RWPE2 (cell line): Measurements from ENCODE around the gene TMEM128.
"Not testable (repeated sequence)": the region's sequence is repeated elsewhere in the genome, so short reads cannot be mapped to it uniquely, and the experiment has no call there.

Experiments
- ATAC-seq: fragments of 200-7000 bp; cut with Tn5 transposase; 3 replicates; pipeline ENCODE4 v1.9.1; 2021; ENCODE audit warnings: low read depth
- DNase-seq: peaks from one replicate; pipeline ENCODE4 v3.0.0-alpha.2; 2020; ENCODE audit warnings: low spot score
- H3K27ac ChIP-seq: fragments of 450-650 bp; 2 replicates; pipeline ENCODE4 v1.5.1; 2017; ENCODE audit warnings: mild to moderate bottlenecking; ENCODE audit not compliant: poor library complexity, severe bottlenecking
- H3K27me3 ChIP-seq: fragments of 250-450 bp; sonication (Bioruptor Pico); 2 replicates; pipeline ENCODE4 v1.5.1; 2021; ENCODE audit warnings: mild to moderate bottlenecking, moderate library complexity; ENCODE audit not compliant: insufficient read depth, poor library complexity, severe bottlenecking
- H3K36me3 ChIP-seq: fragments of 250-450 bp; sonication (Bioruptor Pico); 2 replicates; pipeline ENCODE4 v1.5.1; 2020; ENCODE audit warnings: low read depth, mild to moderate bottlenecking, moderate library complexity
- H3K4me1 ChIP-seq: fragments of 250-450 bp; sonication (Bioruptor Pico); 2 replicates; pipeline ENCODE4 v1.5.1; 2021; ENCODE audit warnings: mild to moderate bottlenecking, moderate library complexity; ENCODE audit not compliant: insufficient read depth, poor library complexity, severe bottlenecking
- H3K4me3 ChIP-seq: fragments of 250-450 bp; sonication (Bioruptor Pico); 2 replicates; pipeline ENCODE4 v1.5.1; 2021; ENCODE audit warnings: mild to moderate bottlenecking, moderate library complexity; ENCODE audit not compliant: severe bottlenecking
- H3K9me3 ChIP-seq: fragments of 250-450 bp; sonication (Bioruptor Pico); 2 replicates; pipeline ENCODE4 v1.5.1; 2021; ENCODE audit warnings: mild to moderate bottlenecking, moderate library complexity; ENCODE audit not compliant: severe bottlenecking
- CTCF ChIP-seq: fragments of 450-650 bp; IDR thresholded peaks from one replicate; pipeline ENCODE4 v1.5.1; 2017; ENCODE audit warnings: mild to moderate bottlenecking, moderate library complexity; ENCODE audit not compliant: poor library complexity, severe bottlenecking

Gene TMEM128

GRCh38 chr4:4269331-4269731, 21.3 kb upstream of the TMEM128 start:
- H3K4me1 ChIP-seq = peaks cover 7% of the 10 kb centered on the region
- H3K4me3 ChIP-seq = no peak overlapping the region
- no peak for DNase-seq
- peaks cover 54% of the 10 kb centered on the region for H3K36me3 ChIP-seq
- no peak for ATAC-seq
- no peak for TF ChIP-seq CTCF
- H3K27ac ChIP-seq = peak overlapping the region; percentile 56
- H3K9me3 ChIP-seq = no peaks in the 10 kb centered on the region
- no peaks in the 10 kb centered on the region for H3K27me3 ChIP-seq

- Histone ChIP-seq H3K36me3 (peaks cover 50% of the 10 kb centered on the region), H3K27ac (peak overlapping the region; percentile 56), H3K27me3 (no peaks in the 10 kb centered on the region), H3K9me3 (no peaks in the 10 kb centered on the region), H3K4me3 (no peak overlapping the region), H3K4me1 (peaks cover 7% of the 10 kb centered on the region)
- DNase-seq = no peak
- ATAC-seq = no peak
- TF ChIP-seq CTCF = no peak
Observed at GRCh38 chr4:4268776-4269175, 20.8 kb upstream of the TMEM128 start.

- no peaks in the 10 kb centered on the region for H3K9me3 ChIP-seq
- ATAC-seq = no peak
- no peak overlapping the region for H3K27ac ChIP-seq
- peaks cover 7% of the 10 kb centered on the region for H3K4me1 ChIP-seq
- no peaks in the 10 kb centered on the region for H3K27me3 ChIP-seq
- H3K36me3 ChIP-seq = peaks cover 42% of the 10 kb centered on the region
- no peak for TF ChIP-seq CTCF
- H3K4me3 ChIP-seq = no peak overlapping the region
- no peak for DNase-seq
Observed at GRCh38 chr4:4267981-4268380, 20.0 kb upstream of the TMEM128 start.

- no peaks in the 10 kb centered on the region for H3K9me3 ChIP-seq
- DNase-seq = no peak
- peaks cover 8% of the 10 kb centered on the region for H3K27me3 ChIP-seq
- no peak overlapping the region for H3K27ac ChIP-seq
- no peaks in the 10 kb centered on the region for H3K4me1 ChIP-seq
- no peaks in the 10 kb centered on the region for H3K36me3 ChIP-seq
- peak; percentile 72 for TF ChIP-seq CTCF
- ATAC-seq = peak; percentile 89
- H3K4me3 ChIP-seq = no peak overlapping the region
Observed at GRCh38 chr4:4260185-4260751, 12.2 kb upstream of the TMEM128 start.

- H3K4me3 ChIP-seq = no peak overlapping the region
- no peak for TF ChIP-seq CTCF
- no peaks in the 10 kb centered on the region for H3K36me3 ChIP-seq
- no peaks in the 10 kb centered on the region for H3K4me1 ChIP-seq
- H3K27ac ChIP-seq = no peak overlapping the region
- H3K27me3 ChIP-seq = peaks cover 15% of the 10 kb centered on the region
- no peak for DNase-seq
- ATAC-seq = no peak
- H3K9me3 ChIP-seq = no peaks in the 10 kb centered on the region
Observed at GRCh38 chr4:4259484-4260100, 11.6 kb upstream of the TMEM128 start.

- H3K9me3 ChIP-seq = not testable (repeated sequence)
Observed at GRCh38 chr4:4257705-4258104, 9.7 kb upstream of the TMEM128 start.

More at GRCh38 chr4:4257705-4258104, 9.7 kb upstream of the TMEM128 start:
- not testable (repeated sequence) for H3K36me3 ChIP-seq, H3K4me3 ChIP-seq, H3K27ac ChIP-seq, DNase-seq, ATAC-seq, H3K4me1 ChIP-seq
- H3K27me3 ChIP-seq = peaks cover 26% of the 10 kb centered on the region
